Right lobe of liver (tissue), 6 donors: ENCODE results near the gene LGR4. TPM values are rescaled to one million over a fixed set of nuclear protein-coding genes. Genes with fewer than 3 reads are reported as not detected.

Experiments used
- ATAC-seq, 4 donors: fragments of 200-7000 bp; cut with Tn5 transposase; one replicate each; pipeline ENCODE4 v1.9.1; 2020; ENCODE audit warnings: mild to moderate bottlenecking in 4 of 4, moderate library complexity in 4 of 4
- DNase-seq, 3 donors: peaks; one replicate each; pipeline ENCODE4 v3.0.0-alpha.2; 2020
- H3K27ac ChIP-seq, 3 donors: fragments of 200-600 bp; one replicate each; pipeline ENCODE4 v1.8.0; 2022
- H3K27me3 ChIP-seq, 2 donors: fragments of 200-600 bp; one replicate each; pipeline ENCODE4 v1.8.0; 2022
- H3K36me3 ChIP-seq, 4 donors: fragments of 200-600 bp; sonication (generic) in 1 of 4; one replicate each; pipeline versions ENCODE4 v1.5.1 to v1.8.0; 2017 to 2022; ENCODE audit warnings: control low read depth in 1 of 4
- H3K4me1 ChIP-seq, 4 donors: fragments of 200-600 bp; sonication (generic) in 1 of 4; one replicate each; pipeline versions ENCODE4 v1.5.1 to v1.8.0; 2017 to 2022; ENCODE audit warnings: control low read depth in 1 of 4
- H3K4me3 ChIP-seq, 3 donors: fragments of 200-600 bp; one replicate each; pipeline ENCODE4 v1.8.0; 2022
- H3K9me3 ChIP-seq, 4 donors: fragments of 200-600 bp; sonication (generic) in 1 of 4; one replicate each; pipeline versions ENCODE4 v1.5.1 to v1.8.0; 2017 to 2022; ENCODE audit warnings: control low read depth in 1 of 4
- CTCF ChIP-seq, 4 donors: fragments of 200-600 bp in 3 of 4; fragments of 450-650 bp in 1 of 4; IDR thresholded peaks; one replicate each; pipeline versions ENCODE4 v1.5.1 to v1.8.0; 2016 to 2022; ENCODE audit warnings: antibody characterized with exemption in 4 of 4, mild to moderate bottlenecking in 2 of 4
- POLR2A ChIP-seq: fragments of 450-650 bp; IDR thresholded peaks from one replicate; pipeline ENCODE4 v1.6.1; 2017; ENCODE audit warnings: antibody characterized with exemption, mild to moderate bottlenecking
- WGBS: methylation state at CpG from one replicate; pipeline ENCODE4 v1.1.6; 2018; ENCODE audit warnings: low coverage, low lambda C conversion rate; ENCODE audit not compliant: insufficient coverage; ENCODE audit errors: missing lambda C conversion rate; 5-methylcytosine and 5-hydroxymethylcytosine counted together
- intact Hi-C, 2 donors: fragments of 100-400 bp; cut with DNase I; formaldehyde crosslinking; loops; one replicate each; pipeline versions ENCODE4 v1.11.2 to v1.14.1; 2022
- total RNA-seq, 6 experiments: library from RNA; depleted of rRNA in 2 of 6; stranded (reverse); fragments of >200 nt in 2 of 6; fragmentation: NEBNext Ultra II Directional in 3 of 6; extraction: Animal tissue kit (Norgen Biotek cat#: 25700) in 3 of 6; gene quantifications; one replicate each; pipeline versions ENCODE4 v1.1.0 to v1.2.4, GENCODE V29; 2016 to 2023
- donor health status: DM: no; HTN: yes; CAD: no.
- donor health status: DM: no; HTN: no; CAD: no.
- donor health status: DM: no; HTN: no; CAD: no.
- donor health status: DM: no; HTN: yes; CAD: no.
- donor health status: DM: no; HTN: yes; CAD: no.

The LGR4 gene
- total RNA-seq, 6 experiments from 2014 or later: 32.5 to 46.3 (median 44.1) TPM

DNA sequence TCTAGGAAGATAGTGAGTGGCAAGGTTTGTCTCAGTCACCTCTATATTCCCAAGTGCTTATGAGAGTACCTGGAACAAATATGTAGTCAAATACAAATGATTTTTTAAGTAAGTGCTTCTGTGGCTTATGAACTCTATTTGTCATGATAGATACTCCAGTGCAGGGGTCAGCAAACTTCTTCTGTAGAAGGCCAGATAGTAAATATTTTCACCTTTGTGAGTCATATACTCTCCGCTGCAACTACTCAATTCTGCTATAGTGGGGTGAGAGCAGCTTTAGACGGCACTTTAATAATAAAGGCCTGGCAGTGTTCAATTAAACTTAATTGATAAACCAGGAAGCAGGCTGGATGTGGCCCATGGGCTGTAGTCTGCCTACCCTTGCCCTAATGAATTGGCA lies 97.2 kb downstream of the LGR4 start:
- Histone ChIP-seq H3K27ac (peak overlapping the region; percentile 24 to 91 (median 77)), H3K4me3 (no peak overlapping the region), H3K4me1 (peaks cover 0 to 30% (median 11%) of the 10 kb centered on the region in 4 donors), H3K27me3 (no peaks in the 10 kb centered on the region), H3K36me3 (no peaks in the 10 kb centered on the region), H3K9me3 (no peaks in the 10 kb centered on the region)
- 52% methylated on average over 2 of the region's 2 CpGs for WGBS
- DNase-seq (no peak), ATAC-seq (peak; percentile 60 to 87 (median 63))
- intact Hi-C loops: no loop called here
- TF ChIP-seq CTCF (IDR thresholded peaks at IDR 0.05): no peak

DNA sequence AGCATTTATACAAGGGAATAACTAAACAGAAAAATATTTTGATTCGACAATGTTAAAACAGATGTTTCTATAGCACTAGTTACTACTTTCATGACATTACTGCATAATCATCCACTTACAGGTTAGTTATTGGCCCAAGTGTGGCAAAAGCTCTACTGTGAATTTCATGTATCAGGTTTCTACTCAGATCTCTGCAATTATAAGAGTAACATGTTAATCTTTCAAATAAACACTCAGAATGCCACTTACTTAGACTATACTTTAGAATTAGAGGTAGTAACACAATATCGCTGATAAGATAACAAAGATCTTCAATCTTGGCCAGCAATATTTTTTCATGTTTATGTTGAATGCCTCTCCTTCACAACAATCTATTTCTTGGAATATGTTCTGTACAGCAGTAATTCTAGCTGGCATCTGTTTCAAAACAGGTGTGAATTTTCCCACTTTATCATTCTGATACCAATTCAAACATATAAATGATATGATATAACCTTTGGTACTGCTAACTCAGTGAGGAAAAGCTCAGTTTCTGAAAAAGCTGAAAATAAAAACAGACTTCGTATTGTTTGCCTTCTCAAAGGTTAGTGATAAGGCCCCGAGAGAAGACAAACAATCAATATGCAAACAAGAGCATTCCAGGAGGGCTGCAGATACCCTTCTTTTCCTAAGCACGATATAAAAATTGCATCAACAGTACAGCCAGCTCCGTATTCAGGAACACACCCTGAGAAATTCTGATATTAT lies 98.6 kb downstream of the LGR4 start:
- Histone ChIP-seq H3K27ac (peak overlapping the region; percentile 42 to 91 (median 77)), H3K36me3 (no peaks in the 10 kb centered on the region), H3K9me3 (no peaks in the 10 kb centered on the region), H3K4me1 (peaks cover 0 to 28% (median 8%) of the 10 kb centered on the region in 4 donors), H3K4me3 (peak overlapping the region in 1 of 3 donors; percentile 6), H3K27me3 (no peaks in the 10 kb centered on the region)
- WGBS: 30% methylated on average over 6 of the region's 6 CpGs
- DNase-seq (no peak), ATAC-seq (peak; percentile 79 to 96 (median 89))
- TF ChIP-seq POLR2A (no peak), CTCF (IDR thresholded peaks at IDR 0.05) (no peak)
- intact Hi-C loops: no loop called here

GRCh38 chr11:27373392-27373791 lies 99.2 kb downstream of the LGR4 start:
- no peak for TF ChIP-seq CTCF (IDR thresholded peaks at IDR 0.05)
- TF ChIP-seq POLR2A: no peak
- ATAC-seq (no peak), DNase-seq (no peak)
- H3K4me1 ChIP-seq: peaks cover 0 to 28% (median 8%) of the 10 kb centered on the region in 4 donors
- peak overlapping the region in 2 of 3 donors; percentile 77 to 91 for H3K27ac ChIP-seq
- WGBS: 70% methylated on average over 3 of the region's 3 CpGs
- intact Hi-C loops: no loop called here
- H3K4me3 ChIP-seq: no peak overlapping the region
- peaks cover 0 to 4% (median under 1%) of the 10 kb centered on the region in 4 donors for H3K36me3 ChIP-seq
- H3K9me3 ChIP-seq: no peaks in the 10 kb centered on the region
- no peaks in the 10 kb centered on the region for H3K27me3 ChIP-seq

- Histone ChIP-seq H3K36me3 (peaks cover 0 to 11% (median 2%) of the 10 kb centered on the region in 4 donors), H3K27me3 (no peaks in the 10 kb centered on the region), H3K27ac (no peak overlapping the region), H3K4me1 (peaks cover 0 to 28% (median 8%) of the 10 kb centered on the region in 4 donors), H3K9me3 (no peaks in the 10 kb centered on the region), H3K4me3 (no peak overlapping the region)
- intact Hi-C loops: no loop called here
- 86% methylated on average over 2 of the region's 2 CpGs for WGBS
- no peak for ATAC-seq
- TF ChIP-seq CTCF (IDR thresholded peaks at IDR 0.05) (no peak), POLR2A (no peak)
- no peak for DNase-seq
Observed at GRCh38 chr11:27372164-27372563, 100.4 kb downstream of the LGR4 start.
